ENCODE results near the gene SCFD2. TPM values are rescaled to one million over a fixed set of nuclear protein-coding genes. Genes with fewer than 3 reads are reported as not detected.
"Not testable (repeated sequence)": the region's sequence is repeated elsewhere in the genome, so short reads cannot be mapped to it uniquely, and the experiment has no call there.

Gene SCFD2
- 16.8 and 19.2 TPM in 2 replicates for total RNA-seq (2022)
- percentile 68 among the genes with signal in this experiment for Bru-seq, nascent RNA
- percentile 56 among the genes with signal in this experiment for BruChase-seq, experiment 1, labeled RNA remaining after a 6-hour chase
- percentile 62 among the genes with signal in this experiment for BruChase-seq, experiment 2, labeled RNA remaining after a 2-hour chase
- long read RNA-seq, partial matches to known transcripts, result 1 of 7 reads
- long read RNA-seq, other reads (novel, unspliced or antisense), result 5 of 7 reads

GRCh38 chr4:53365486-53366300 lies at the start of gene SCFD2:
Gene SCFD2, minus strand, starts transcription at chr4:53366061.
- peaks cover 30% of the 10 kb centered on the region for H3K4me1 Mint-ChIP-seq (ENCODE audit: insufficient read depth, unreplicated experiment)
- TF ChIP-seq, protein P1, sequence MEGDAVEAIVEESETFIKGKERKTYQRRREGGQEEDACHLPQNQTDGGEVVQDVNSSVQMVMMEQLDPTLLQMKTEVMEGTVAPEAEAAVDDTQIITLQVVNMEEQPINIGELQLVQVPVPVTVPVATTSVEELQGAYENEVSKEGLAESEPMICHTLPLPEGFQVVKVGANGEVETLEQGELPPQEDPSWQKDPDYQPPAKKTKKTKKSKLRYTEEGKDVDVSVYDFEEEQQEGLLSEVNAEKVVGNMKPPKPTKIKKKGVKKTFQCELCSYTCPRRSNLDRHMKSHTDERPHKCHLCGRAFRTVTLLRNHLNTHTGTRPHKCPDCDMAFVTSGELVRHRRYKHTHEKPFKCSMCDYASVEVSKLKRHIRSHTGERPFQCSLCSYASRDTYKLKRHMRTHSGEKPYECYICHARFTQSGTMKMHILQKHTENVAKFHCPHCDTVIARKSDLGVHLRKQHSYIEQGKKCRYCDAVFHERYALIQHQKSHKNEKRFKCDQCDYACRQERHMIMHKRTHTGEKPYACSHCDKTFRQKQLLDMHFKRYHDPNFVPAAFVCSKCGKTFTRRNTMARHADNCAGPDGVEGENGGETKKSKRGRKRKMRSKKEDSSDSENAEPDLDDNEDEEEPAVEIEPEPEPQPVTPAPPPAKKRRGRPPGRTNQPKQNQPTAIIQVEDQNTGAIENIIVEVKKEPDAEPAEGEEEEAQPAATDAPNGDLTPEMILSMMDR (IDR thresholded peaks at IDR 0.05; ENCODE audit: unreplicated experiment), result no peak
- H3K27me3 Mint-ChIP-seq (ENCODE audit: insufficient read depth, unreplicated experiment), result peaks cover 31% of the 10 kb centered on the region
- ChIA-PET POLR2A (interaction anchor here (0.9 to 4.3 kb wide), 6 partner anchors 9 to 1314 kb away, joined by 3 to 75 read pairs (median 4); partner anchors contain the start of gene FIP1L1), CTCF (interaction anchor here (0.7 to 1.4 kb wide), 3 partner anchors 13 to 352 kb away, joined by 3 to 6 read pairs (median 3); no protein-coding TSS in a partner anchor)
- H3K36me3 Mint-ChIP-seq (ENCODE audit: insufficient read depth, unreplicated experiment), result peaks cover 6% of the 10 kb centered on the region
- DNase-seq (ENCODE audit: unreplicated experiment), result peak; percentile 98
- H3K4me3 Mint-ChIP-seq (ENCODE audit: unreplicated experiment), result peak within 1 kb of the TSS; percentile 92
- TSS peak; percentile 51 for BruUV-seq (replicated peaks)
- intact Hi-C loops (cut with micrococcal nuclease), result loop anchor here (2.0 kb wide), 1 partner anchor 169 kb away; no protein-coding TSS in a partner anchor
- no peaks in the 10 kb centered on the region for H3K9me3 Mint-ChIP-seq (ENCODE audit: unreplicated experiment)
- peak within 1 kb of the TSS; percentile 76 for H3K27ac Mint-ChIP-seq (ENCODE audit: low read depth, unreplicated experiment)

GRCh38 chr4:53409479-53409878 lies 43.6 kb upstream of the SCFD2 start:
- POLR2A ChIA-PET; BruUV-seq (replicated peaks); H3K4me3 Mint-ChIP-seq (ENCODE audit: unreplicated experiment); H3K9me3 Mint-ChIP-seq (ENCODE audit: unreplicated experiment); intact Hi-C loops (cut with micrococcal nuclease); H3K27me3 Mint-ChIP-seq (ENCODE audit: insufficient read depth, unreplicated experiment); DNase-seq (ENCODE audit: unreplicated experiment); CTCF ChIA-PET; H3K27ac Mint-ChIP-seq (ENCODE audit: low read depth, unreplicated experiment): not testable (repeated sequence)
- peaks cover 13% of the 10 kb centered on the region for H3K4me1 Mint-ChIP-seq (ENCODE audit: insufficient read depth, unreplicated experiment)
- peaks cover 43% of the 10 kb centered on the region for H3K36me3 Mint-ChIP-seq (ENCODE audit: insufficient read depth, unreplicated experiment)

DNA sequence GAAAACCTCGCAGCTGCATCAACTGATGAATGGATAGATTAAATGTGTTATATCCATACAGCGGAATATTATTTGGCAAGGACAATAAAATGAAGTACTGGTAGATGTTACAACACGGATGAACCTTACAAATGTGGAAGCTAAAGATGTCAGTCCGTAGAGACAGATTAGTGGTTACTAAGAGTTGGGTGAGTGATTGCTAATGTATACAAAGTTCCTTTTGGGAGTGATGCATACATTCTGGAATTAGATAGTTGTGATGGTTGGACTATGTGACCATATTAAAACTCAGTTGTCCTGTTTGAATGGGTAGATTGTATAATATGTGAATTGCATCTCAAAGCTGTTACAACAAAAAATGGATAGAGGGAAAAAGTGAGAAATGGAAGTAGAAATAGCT lies 14.4 kb upstream of the SCFD2 start:
- no TSS peak for BruUV-seq (replicated peaks)
- Mint-ChIP-seq H3K27ac (ENCODE audit: low read depth, unreplicated experiment) (no peak overlapping the region), H3K9me3 (ENCODE audit: unreplicated experiment) (no peaks in the 10 kb centered on the region), H3K27me3 (ENCODE audit: insufficient read depth, unreplicated experiment) (no peaks in the 10 kb centered on the region), H3K4me3 (ENCODE audit: unreplicated experiment) (no peak overlapping the region), H3K36me3 (ENCODE audit: insufficient read depth, unreplicated experiment) (peaks cover 27% of the 10 kb centered on the region), H3K4me1 (ENCODE audit: insufficient read depth, unreplicated experiment) (peaks cover 22% of the 10 kb centered on the region)
- ChIA-PET POLR2A (interaction anchor here (0.6 to 6.7 kb wide), 6 partner anchors 10 to 96 kb away, joined by 3 to 75 read pairs (median 5); partner anchors contain the start of gene SCFD2), CTCF (interaction anchor here (1.0 to 2.4 kb wide), 3 partner anchors 39 to 854 kb away, joined by 3 to 15 read pairs (median 3); no protein-coding TSS in a partner anchor)
- no peak for DNase-seq (ENCODE audit: unreplicated experiment)
- TF ChIP-seq, protein P1 (IDR thresholded peaks at IDR 0.05; ENCODE audit: unreplicated experiment), result no peak
- intact Hi-C loops (cut with micrococcal nuclease), result no loop called here

DNA sequence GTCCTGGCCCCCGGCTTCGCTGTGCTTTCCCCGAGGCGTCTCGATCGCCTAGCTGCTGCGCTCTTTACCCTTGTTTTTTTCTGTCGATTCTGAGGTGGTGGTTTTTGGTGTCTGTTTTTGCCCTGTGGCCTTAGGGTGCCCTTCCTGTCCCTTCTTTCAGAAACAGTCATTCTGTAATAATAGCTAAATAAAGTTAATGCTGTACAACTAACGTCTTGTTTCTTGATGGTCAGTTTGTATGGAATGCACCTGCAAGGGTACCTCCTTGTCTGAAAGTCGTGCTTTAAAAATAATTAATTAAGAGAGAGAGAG lies 12.3 kb upstream of the SCFD2 start:
- BruUV-seq (replicated peaks), result no TSS peak
- CTCF ChIA-PET, result interaction anchor here (0.6 to 1.3 kb wide), 6 partner anchors 41 to 1546 kb away, joined by 3 to 4 read pairs (median 3); no protein-coding TSS in a partner anchor
- intact Hi-C loops (cut with micrococcal nuclease), result no loop called here
- POLR2A ChIA-PET, result interaction anchor here (0.6 to 6.7 kb wide), 14 partner anchors 10 to 1687 kb away, joined by 3 to 75 read pairs (median 3); partner anchors contain the start of gene SCFD2
- H3K9me3 Mint-ChIP-seq (ENCODE audit: unreplicated experiment), result no peaks in the 10 kb centered on the region
- peaks cover 11% of the 10 kb centered on the region for H3K36me3 Mint-ChIP-seq (ENCODE audit: insufficient read depth, unreplicated experiment)
- TF ChIP-seq, protein P1 (IDR thresholded peaks at IDR 0.05; ENCODE audit: unreplicated experiment), result no peak
- H3K27ac Mint-ChIP-seq (ENCODE audit: low read depth, unreplicated experiment), result peak overlapping the region; percentile 94
- DNase-seq (ENCODE audit: unreplicated experiment), result no peak
- H3K4me3 Mint-ChIP-seq (ENCODE audit: unreplicated experiment), result peak overlapping the region; percentile 86
- no peaks in the 10 kb centered on the region for H3K27me3 Mint-ChIP-seq (ENCODE audit: insufficient read depth, unreplicated experiment)
- H3K4me1 Mint-ChIP-seq (ENCODE audit: insufficient read depth, unreplicated experiment), result peaks cover 17% of the 10 kb centered on the region
